Raji (cell line): ENCODE results near the gene ACTMAP.

Experiments
- POLR2A ChIP-seq: IDR thresholded peaks from 2 replicates; pipeline ENCODE4 v1.6.1; 2011; ENCODE audit warnings: low read depth, low read length, control low read depth; ENCODE audit not compliant: insufficient read depth

The ACTMAP gene

GRCh38 chr19:40754611-40755247 is 4.5 kb upstream of the ACTMAP start:
- TF ChIP-seq POLR2A, result no peak

GRCh38 chr19:40752257-40752781 is 2.0 kb upstream of the ACTMAP start:
- TF ChIP-seq POLR2A, result no peak

- peak; percentile 58; the same call in 1 of the 2 replicates for TF ChIP-seq POLR2A
Observed at GRCh38 chr19:40750874-40751537, 729 bp upstream of the ACTMAP start, which contains the start of gene SNRPA. Gene SNRPA, plus strand, starts transcription at chr19:40751203. Its CDS starts 206 bp downstream, at chr19:40751409.

GRCh38 chr19:40747536-40747935 is 2.7 kb downstream of the ACTMAP start:
- no peak for TF ChIP-seq POLR2A

GRCh38 chr19:40745402-40745780 is 4.9 kb downstream of the ACTMAP start:
- no peak for TF ChIP-seq POLR2A

- no peak for TF ChIP-seq POLR2A
Observed at GRCh38 chr19:40744554-40745401, 5.5 kb downstream of the ACTMAP start.

GRCh38 chr19:40743926-40744325 is 6.4 kb downstream of the ACTMAP start:
- TF ChIP-seq POLR2A, result no peak

- no peak for TF ChIP-seq POLR2A
Observed at GRCh38 chr19:40742886-40743285, 7.4 kb downstream of the ACTMAP start.

GRCh38 chr19:40742477-40742876 is 7.8 kb downstream of the ACTMAP start:
- TF ChIP-seq POLR2A, result no peak

GRCh38 chr19:40741527-40742390 is 8.5 kb downstream of the ACTMAP start:
- TF ChIP-seq POLR2A, result no peak

- no peak for TF ChIP-seq POLR2A
Observed at GRCh38 chr19:40740747-40741146, 9.5 kb downstream of the ACTMAP start.

- TF ChIP-seq POLR2A, result no peak
Observed at GRCh38 chr19:40739871-40740703, 10.2 kb downstream of the ACTMAP start.

- no peak for TF ChIP-seq POLR2A
Observed at GRCh38 chr19:40739030-40739839, 11.0 kb downstream of the ACTMAP start.
